GM18517 (cell line): ENCODE data around the gene NAV2.
"Not testable (repeated sequence)": the region's sequence is repeated elsewhere in the genome, so short reads cannot be mapped to it uniquely, and the experiment has no call there.

Experiments used
- ATAC-seq: cut with Tn5 transposase; IDR thresholded peaks from one replicate; pipeline ENCODE4 v1.9.1; 2021; ENCODE audit warnings: mild to moderate bottlenecking, moderate library complexity; ENCODE audit not compliant: unreplicated experiment

The NAV2 gene

GRCh38 chr11:19938866-19939265, 226.2 kb downstream of the NAV2 start:
- no peak for ATAC-seq

DNA sequence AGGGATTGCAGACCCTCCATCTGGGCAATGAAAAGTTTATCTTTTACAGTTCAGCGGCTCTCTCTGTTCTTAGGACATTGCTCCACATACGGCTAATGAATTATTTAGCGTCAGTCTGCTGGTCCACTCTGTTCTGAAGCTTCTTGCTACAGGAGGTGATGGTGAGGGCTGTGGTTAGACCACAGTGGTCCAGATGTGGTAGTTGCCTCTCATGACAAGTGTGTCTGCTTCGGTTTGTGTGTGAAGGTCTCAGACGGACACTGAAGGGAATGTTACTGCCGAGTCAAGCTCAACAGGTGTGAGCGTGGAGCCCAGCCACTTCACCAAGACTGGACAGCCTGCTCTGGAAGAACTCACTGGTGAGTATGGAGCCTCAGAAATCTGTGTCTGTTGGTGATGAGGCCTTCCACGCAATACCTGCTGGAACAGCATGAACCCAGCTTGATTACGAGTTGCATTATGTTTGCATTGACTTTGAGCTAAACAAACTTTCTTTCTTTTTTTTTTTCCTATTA, 226.8 kb downstream of the NAV2 start:
- ATAC-seq = no peak

DNA sequence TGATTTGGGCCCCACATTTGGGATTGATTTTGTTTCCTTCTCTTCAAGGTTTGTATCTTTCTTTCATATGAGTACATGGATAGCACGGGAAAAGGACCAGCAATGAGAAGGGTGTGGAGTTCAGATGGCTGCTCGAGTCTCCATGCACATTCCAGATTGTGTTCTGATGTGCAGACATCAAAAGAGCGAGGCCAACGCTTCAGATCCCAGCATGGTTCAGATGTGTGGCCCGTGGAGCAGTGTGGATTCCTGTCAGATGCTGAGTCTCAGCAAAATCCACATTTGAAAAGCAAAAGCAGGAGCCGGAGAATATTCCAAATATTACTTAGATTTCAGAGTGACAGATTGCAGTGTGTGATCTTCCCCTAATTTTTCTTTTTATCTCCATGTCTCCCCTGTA, 228.2 kb downstream of the NAV2 start:
- ATAC-seq = no peak

GRCh38 chr11:19946681-19947080, 234.0 kb downstream of the NAV2 start:
- ATAC-seq = no peak

GRCh38 chr11:19947537-19948114, 235.0 kb downstream of the NAV2 start:
- ATAC-seq = no peak

GRCh38 chr11:19949606-19950005, 237.0 kb downstream of the NAV2 start:
- ATAC-seq = no peak

- peak; percentile 93 for ATAC-seq
Observed at GRCh38 chr11:19951558-19952115, 239.0 kb downstream of the NAV2 start.

GRCh38 chr11:19952116-19952605, 239.5 kb downstream of the NAV2 start:
- no peak for ATAC-seq

DNA sequence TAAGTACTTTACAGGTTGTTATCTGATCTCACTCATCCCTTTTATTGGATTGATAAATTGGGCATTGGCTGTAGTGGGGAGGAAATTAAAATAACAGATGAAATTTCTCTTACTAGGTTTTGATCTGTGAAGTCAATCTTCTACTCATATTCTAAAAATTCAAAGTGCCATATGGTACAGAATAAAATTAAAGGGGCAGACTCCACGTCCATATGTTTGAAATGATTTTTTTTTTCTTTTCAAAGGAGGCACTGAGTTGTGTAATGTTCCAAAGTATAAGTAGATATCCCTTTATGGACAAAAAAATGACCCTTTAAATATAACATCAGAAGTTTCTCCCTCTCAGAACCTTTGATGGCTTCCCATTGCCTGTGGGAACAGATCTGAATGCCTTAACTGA, 240.3 kb downstream of the NAV2 start:
- ATAC-seq = no peak

DNA sequence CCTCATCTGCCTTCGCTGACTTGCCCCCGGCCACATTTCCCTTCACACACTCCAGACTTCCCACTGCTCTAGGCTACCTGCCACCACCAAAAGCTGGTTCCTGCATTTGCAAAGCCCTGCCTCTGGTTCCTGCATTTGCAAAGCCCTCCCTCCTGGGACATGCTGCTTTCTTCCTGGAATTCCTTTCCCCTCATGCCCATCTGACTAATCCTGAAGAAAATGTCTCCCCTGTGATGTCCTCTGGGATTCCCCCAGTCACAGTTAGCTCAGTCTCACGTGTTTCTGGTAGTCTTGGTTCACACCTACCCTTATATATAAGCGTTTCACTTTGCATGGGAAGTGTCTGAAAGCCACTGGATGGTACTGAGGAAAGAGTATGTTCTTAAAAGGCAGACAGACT, 240.7 kb downstream of the NAV2 start:
- ATAC-seq = no peak

GRCh38 chr11:19953909-19954308, 241.3 kb downstream of the NAV2 start:
- no peak for ATAC-seq

- ATAC-seq = no peak
Observed at GRCh38 chr11:19954899-19955298, 242.3 kb downstream of the NAV2 start.

- ATAC-seq = no peak
Observed at GRCh38 chr11:19955660-19956059, 243.0 kb downstream of the NAV2 start.

DNA sequence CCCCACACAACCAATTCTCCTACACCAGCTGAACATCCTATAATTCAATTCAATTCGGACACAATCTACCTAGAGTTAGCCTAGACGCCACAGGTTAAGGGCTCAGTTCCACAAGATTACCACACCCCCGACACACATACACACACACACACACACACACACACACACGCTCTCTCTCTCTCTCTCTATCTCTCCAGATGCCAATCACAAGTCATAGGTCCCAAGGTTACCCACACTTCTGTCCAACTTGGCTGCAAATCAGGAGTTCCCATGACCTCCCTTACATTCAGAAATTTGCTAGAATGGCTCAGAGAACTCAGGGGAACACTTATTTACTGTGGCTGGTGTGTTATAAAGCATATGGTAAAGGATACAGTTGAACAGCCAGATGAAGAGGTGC, 243.6 kb downstream of the NAV2 start:
- no peak for ATAC-seq

- no peak for ATAC-seq
Observed at GRCh38 chr11:19957294-19957943, 244.8 kb downstream of the NAV2 start.

DNA sequence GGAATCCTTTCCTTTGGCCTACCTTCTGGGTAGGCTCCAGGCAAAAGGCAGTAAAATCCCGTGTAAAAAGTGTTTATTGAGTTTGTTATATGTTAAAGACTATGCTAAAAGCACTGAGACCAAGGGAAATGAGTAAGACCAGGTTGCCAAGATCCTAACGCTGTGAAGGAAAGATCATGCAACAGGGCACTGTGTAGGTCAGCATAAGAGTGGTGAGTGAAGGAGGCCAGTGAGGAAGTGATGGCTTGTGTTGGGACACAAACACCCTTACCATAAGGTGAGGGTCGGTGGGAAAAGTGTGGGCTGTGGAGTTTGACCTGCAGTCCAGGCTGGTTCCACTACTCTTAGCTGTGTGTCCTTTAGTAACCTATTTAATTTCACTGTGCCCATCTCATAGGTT, 245.6 kb downstream of the NAV2 start:
- no peak for ATAC-seq

DNA sequence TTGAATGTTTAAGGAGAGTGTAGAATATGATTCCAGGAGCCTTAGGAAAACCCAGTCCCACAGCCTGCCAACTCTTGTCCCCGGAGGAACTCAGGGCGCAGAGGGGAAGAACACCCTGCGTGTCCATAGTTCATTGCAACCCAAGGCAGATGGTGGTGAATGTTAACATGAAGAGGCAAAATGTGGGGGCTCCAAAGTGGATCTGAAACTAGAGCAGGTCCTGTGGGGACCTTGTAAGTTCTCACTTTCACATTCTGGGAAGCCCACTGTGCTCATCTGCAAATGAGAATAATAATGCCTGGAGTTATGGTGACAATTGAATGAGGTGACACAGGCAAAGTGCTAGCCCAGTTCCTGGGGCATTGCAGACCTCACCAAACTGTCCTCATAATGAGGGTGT, 246.6 kb downstream of the NAV2 start:
- no peak for ATAC-seq

- no peak for ATAC-seq
Observed at GRCh38 chr11:19959648-19960059, 247.0 kb downstream of the NAV2 start.

DNA sequence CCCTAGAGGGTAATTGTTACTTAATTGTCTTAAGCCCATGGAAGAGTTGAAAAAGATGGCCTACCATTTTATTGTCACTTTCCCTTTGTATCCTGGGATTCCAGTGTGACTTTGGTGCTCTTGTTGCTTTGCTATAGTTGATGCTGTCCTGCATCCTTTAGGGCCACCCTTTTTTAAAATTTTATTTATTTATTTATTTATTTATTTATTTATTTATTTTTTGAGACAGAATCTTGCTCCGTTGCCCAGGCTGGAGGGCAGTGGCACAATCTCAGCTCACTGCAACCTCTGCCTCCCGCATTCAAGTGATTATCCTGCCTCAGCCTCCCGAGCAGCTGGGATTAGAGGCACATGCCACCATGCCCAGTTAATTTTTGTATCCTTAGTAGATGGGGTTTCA, 247.8 kb downstream of the NAV2 start:
- not testable (repeated sequence) for ATAC-seq

DNA sequence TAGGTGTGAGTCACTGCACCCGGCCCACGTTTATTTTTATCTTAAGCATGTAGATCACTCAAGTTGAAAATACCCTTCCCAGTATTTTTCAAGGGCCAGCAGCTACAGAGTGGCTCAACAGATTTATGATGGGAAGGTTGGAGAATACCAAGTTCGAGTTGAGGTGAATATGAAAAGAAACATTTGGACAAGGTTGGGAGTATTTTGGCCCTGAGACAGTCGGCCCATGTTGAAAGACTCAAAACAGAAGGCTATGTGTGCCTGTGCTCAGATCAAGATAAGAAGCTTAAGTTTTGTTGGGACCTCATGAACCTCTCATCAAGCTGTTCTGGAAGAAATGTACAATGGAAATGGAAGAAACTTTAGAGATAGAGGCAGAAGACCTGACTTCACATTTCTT, 248.6 kb downstream of the NAV2 start:
- ATAC-seq = no peak

GRCh38 chr11:19962053-19962800, 249.6 kb downstream of the NAV2 start:
- no peak for ATAC-seq

DNA sequence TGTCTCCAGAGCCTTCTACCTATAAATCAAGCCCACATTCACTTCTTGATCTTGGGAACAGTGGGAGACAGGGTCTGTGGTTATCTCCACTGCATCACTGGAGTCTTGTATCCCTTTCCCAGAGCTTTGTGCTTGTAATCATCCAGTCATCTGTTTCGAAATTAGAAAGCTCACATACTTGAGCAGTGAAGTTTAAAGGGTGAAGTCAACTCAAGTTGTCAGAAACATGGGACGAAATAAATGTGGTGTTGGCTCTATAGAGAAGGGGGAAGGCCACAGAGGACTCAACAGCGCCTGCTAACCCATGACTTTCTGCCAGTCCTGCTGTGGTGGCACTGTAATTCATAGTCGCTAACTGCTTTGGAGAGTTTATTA, 250.2 kb downstream of the NAV2 start:
- no peak for ATAC-seq
